ENCODE measurements around the gene SH3RF2. TPM values are rescaled to one million over a fixed set of nuclear protein-coding genes. Genes with fewer than 3 reads are reported as not detected.

The SH3RF2 gene
- total and polyA plus RNA-seq, 2 donors (not counting 1 experiment from before 2014, with no cell fraction given): 0.53 to 1.2 TPM

GRCh38 chr5:146034605-146035004 is 98.2 kb downstream of the SH3RF2 start:
- Histone ChIP-seq H3K36me3 (ENCODE audit: control insufficient read depth, insufficient read depth, low read length) (no peaks in the 10 kb centered on the region), H3K9me3 (ENCODE audit: control insufficient read depth, insufficient read depth, low read depth, low read length) (no peaks in the 10 kb centered on the region)
- DNase-seq (ENCODE audit: low read depth in 2 of 2): no peak

GRCh38 chr5:146039420-146039819 is 103.0 kb downstream of the SH3RF2 start:
- TF ChIP-seq EZH2 (IDR thresholded peaks at IDR 0.05; ENCODE audit: low read length, missing control alignments): no peak
- TF ChIP-seq, protein P1, sequence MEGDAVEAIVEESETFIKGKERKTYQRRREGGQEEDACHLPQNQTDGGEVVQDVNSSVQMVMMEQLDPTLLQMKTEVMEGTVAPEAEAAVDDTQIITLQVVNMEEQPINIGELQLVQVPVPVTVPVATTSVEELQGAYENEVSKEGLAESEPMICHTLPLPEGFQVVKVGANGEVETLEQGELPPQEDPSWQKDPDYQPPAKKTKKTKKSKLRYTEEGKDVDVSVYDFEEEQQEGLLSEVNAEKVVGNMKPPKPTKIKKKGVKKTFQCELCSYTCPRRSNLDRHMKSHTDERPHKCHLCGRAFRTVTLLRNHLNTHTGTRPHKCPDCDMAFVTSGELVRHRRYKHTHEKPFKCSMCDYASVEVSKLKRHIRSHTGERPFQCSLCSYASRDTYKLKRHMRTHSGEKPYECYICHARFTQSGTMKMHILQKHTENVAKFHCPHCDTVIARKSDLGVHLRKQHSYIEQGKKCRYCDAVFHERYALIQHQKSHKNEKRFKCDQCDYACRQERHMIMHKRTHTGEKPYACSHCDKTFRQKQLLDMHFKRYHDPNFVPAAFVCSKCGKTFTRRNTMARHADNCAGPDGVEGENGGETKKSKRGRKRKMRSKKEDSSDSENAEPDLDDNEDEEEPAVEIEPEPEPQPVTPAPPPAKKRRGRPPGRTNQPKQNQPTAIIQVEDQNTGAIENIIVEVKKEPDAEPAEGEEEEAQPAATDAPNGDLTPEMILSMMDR (conservative IDR thresholded peaks at IDR 0.05 in 1 of 2, IDR thresholded peaks at IDR 0.05 in 1 of 2; ENCODE audit: low read depth in 1 of 2, low read length in 2 of 2): no peak

More at GRCh38 chr5:146034605-146035004, 98.2 kb downstream of the SH3RF2 start:
- no peaks in the 10 kb centered on the region for H3K79me2 ChIP-seq (ENCODE audit: control insufficient read depth, insufficient read depth, low read length)
- H3K4me3 ChIP-seq (replicated peaks in 1 of 4; ENCODE audit: control extremely low read depth in 1 of 4, insufficient read depth in 1 of 4, low read depth in 3 of 4, low read length in 4 of 4): no peak overlapping the region
- H2AFZ ChIP-seq (ENCODE audit: low read length): no peak overlapping the region
- TF ChIP-seq, protein P1 (conservative IDR thresholded peaks at IDR 0.05 in 1 of 2, IDR thresholded peaks at IDR 0.05 in 1 of 2; ENCODE audit: low read depth in 1 of 2, low read length in 2 of 2): no peak
- TF ChIP-seq EZH2 (IDR thresholded peaks at IDR 0.05; ENCODE audit: low read length, missing control alignments): no peak
- no peaks in the 10 kb centered on the region for H3K4me1 ChIP-seq (ENCODE audit: control insufficient read depth, extremely low read depth, insufficient read depth, low read length)
- no peak overlapping the region for H3K9ac ChIP-seq (ENCODE audit: insufficient read depth, low read length)
- no peaks in the 10 kb centered on the region for H4K20me1 ChIP-seq (ENCODE audit: control insufficient read depth, extremely low read depth, insufficient read depth, low read length)
- no peak overlapping the region for H3K4me2 ChIP-seq (ENCODE audit: extremely low read depth, insufficient read depth, low read length)
- H3K27ac ChIP-seq (ENCODE audit: insufficient read depth, low read length): no peak overlapping the region
- no peaks in the 10 kb centered on the region for H3K27me3 ChIP-seq (ENCODE audit: control insufficient read depth, insufficient read depth, low read length)

GRCh38 chr5:146040527-146040926 is 104.1 kb downstream of the SH3RF2 start:
- no peak overlapping the region for H3K27ac ChIP-seq (ENCODE audit: insufficient read depth, low read length)
- H4K20me1 ChIP-seq (ENCODE audit: control insufficient read depth, extremely low read depth, insufficient read depth, low read length): no peaks in the 10 kb centered on the region
- no peaks in the 10 kb centered on the region for H3K27me3 ChIP-seq (ENCODE audit: control insufficient read depth, insufficient read depth, low read length)
- no peaks in the 10 kb centered on the region for H3K79me2 ChIP-seq (ENCODE audit: control insufficient read depth, insufficient read depth, low read length)
- no peak overlapping the region for H2AFZ ChIP-seq (ENCODE audit: low read length)
- no peak overlapping the region for H3K9ac ChIP-seq (ENCODE audit: insufficient read depth, low read length)
- no peaks in the 10 kb centered on the region for H3K9me3 ChIP-seq (ENCODE audit: control insufficient read depth, insufficient read depth, low read depth, low read length)
- no peak for DNase-seq (ENCODE audit: low read depth in 2 of 2)
- TF ChIP-seq, protein P1 (conservative IDR thresholded peaks at IDR 0.05 in 1 of 2, IDR thresholded peaks at IDR 0.05 in 1 of 2; ENCODE audit: low read depth in 1 of 2, low read length in 2 of 2): no peak
- no peak for TF ChIP-seq EZH2 (IDR thresholded peaks at IDR 0.05; ENCODE audit: low read length, missing control alignments)
- H3K4me1 ChIP-seq (ENCODE audit: control insufficient read depth, extremely low read depth, insufficient read depth, low read length): no peaks in the 10 kb centered on the region
- no peak overlapping the region for H3K4me3 ChIP-seq (replicated peaks in 1 of 4; ENCODE audit: control extremely low read depth in 1 of 4, insufficient read depth in 1 of 4, low read depth in 3 of 4, low read length in 4 of 4)
- no peaks in the 10 kb centered on the region for H3K36me3 ChIP-seq (ENCODE audit: control insufficient read depth, insufficient read depth, low read length)
- H3K4me2 ChIP-seq (ENCODE audit: extremely low read depth, insufficient read depth, low read length): no peak overlapping the region

More at GRCh38 chr5:146039420-146039819, 103.0 kb downstream of the SH3RF2 start:
- no peak for DNase-seq (ENCODE audit: low read depth in 2 of 2)
- H2AFZ ChIP-seq (ENCODE audit: low read length): no peak overlapping the region
- H3K4me2 ChIP-seq (ENCODE audit: extremely low read depth, insufficient read depth, low read length): no peak overlapping the region
- no peaks in the 10 kb centered on the region for H3K4me1 ChIP-seq (ENCODE audit: control insufficient read depth, extremely low read depth, insufficient read depth, low read length)
- H4K20me1 ChIP-seq (ENCODE audit: control insufficient read depth, extremely low read depth, insufficient read depth, low read length): no peaks in the 10 kb centered on the region
- H3K9ac ChIP-seq (ENCODE audit: insufficient read depth, low read length): no peak overlapping the region
- H3K79me2 ChIP-seq (ENCODE audit: control insufficient read depth, insufficient read depth, low read length): no peaks in the 10 kb centered on the region
- H3K27ac ChIP-seq (ENCODE audit: insufficient read depth, low read length): no peak overlapping the region
- H3K36me3 ChIP-seq (ENCODE audit: control insufficient read depth, insufficient read depth, low read length): no peaks in the 10 kb centered on the region
- H3K9me3 ChIP-seq (ENCODE audit: control insufficient read depth, insufficient read depth, low read depth, low read length): no peaks in the 10 kb centered on the region
- no peaks in the 10 kb centered on the region for H3K27me3 ChIP-seq (ENCODE audit: control insufficient read depth, insufficient read depth, low read length)
- H3K4me3 ChIP-seq (replicated peaks in 1 of 4; ENCODE audit: control extremely low read depth in 1 of 4, insufficient read depth in 1 of 4, low read depth in 3 of 4, low read length in 4 of 4): no peak overlapping the region
